ENCODE results near the gene HIGD1A. TPM values are rescaled to one million over a fixed set of nuclear protein-coding genes. Genes with fewer than 3 reads are reported as not detected.

Gene HIGD1A
- total and polyA plus RNA-seq, 2 of the 4 experiments (the other 2 are of a cell fraction) = 86.6 to 137 TPM

DNA sequence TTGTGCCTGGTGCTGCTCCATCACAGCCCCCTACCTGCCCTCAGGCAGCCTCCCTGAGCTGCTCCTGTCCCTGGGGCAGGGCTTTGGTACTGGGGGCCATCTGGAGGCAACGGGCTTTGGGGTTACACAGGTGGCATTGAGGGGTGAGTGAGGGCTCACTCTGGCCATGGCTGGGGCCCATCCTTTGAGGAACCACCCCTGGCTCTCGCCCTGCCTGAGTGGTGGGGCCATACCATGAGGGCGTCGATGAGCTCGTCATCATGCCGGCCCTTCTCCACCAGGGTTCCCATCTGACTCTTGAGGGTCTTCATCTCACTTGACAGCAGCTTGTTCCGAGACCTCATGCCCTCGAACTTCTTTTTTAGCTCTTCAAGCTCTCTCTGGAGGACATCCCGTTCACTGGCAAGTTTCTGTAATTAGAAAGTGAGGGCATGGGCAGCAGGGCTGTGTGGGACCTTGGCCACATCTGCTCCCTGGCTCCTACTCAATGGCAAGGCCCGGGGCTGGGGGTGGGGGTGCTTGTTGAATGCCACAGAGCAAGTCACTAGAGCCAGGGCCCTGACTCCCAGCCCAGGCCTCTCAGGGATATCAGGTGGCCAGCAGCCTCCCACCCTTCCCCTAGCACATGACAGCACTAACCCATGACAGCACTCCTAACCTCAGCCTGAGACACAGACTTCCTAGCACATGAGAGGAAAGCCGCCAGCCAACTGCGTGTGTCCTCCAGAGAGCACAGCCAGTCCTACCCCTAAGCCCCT is 64.7 kb downstream of the HIGD1A start (continued):
- TF ChIP-seq FOS (IDR thresholded peaks at IDR 0.05; ENCODE audit: low read depth, low read length) = no peak

DNA sequence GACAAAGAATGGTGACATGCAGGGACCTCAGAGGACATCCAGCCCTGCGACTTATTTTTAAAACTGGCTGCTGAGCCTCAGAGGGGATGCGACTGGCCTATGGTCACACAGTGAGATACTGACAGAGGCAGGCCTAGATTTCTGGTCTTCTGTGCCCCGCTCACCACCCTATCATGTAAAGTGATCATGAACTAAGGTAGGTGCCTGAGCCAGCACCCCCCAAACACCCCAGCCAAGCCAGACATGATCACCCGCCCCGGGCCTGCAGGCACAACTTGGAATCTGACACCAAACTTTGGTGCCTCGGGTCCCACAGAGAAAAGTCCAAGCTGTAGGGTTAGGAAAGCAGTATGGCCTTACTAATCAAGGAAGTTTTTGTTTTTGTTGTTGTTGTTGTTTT is 67.8 kb downstream of the HIGD1A start:
- Histone ChIP-seq H3K56ac (ENCODE audit: extremely low read depth, insufficient read depth, low read length) (no peak overlapping the region), H4K91ac (ENCODE audit: insufficient read depth, low read depth, low read length) (no peak overlapping the region), H2BK5ac (ENCODE audit: low read depth, low read length, poor library complexity, severe bottlenecking) (no peak overlapping the region), H2AK9ac (replicated peaks; ENCODE audit: low read depth, low read length, poor library complexity) (no peak overlapping the region), H2BK15ac (ENCODE audit: low read depth, low read length) (no peak overlapping the region), H4K5ac (ENCODE audit: low read depth, low read length) (no peak overlapping the region), H3K27ac (ENCODE audit: insufficient read depth, low read length) (no peak overlapping the region), H3K9me1 (ENCODE audit: insufficient read depth, low read length) (no peaks in the 10 kb centered on the region), H3K27me3 (ENCODE audit: control insufficient read depth, insufficient read depth, low read length) (peaks cover 45% of the 10 kb centered on the region), H3K4me2 (ENCODE audit: low read depth, low read length) (no peak overlapping the region), H2BK120ac (ENCODE audit: low read depth, low read length) (no peak overlapping the region), H3K9ac (ENCODE audit: low read depth, low read length) (no peak overlapping the region), H2AFZ (replicated peaks; ENCODE audit: low read length, poor library complexity) (no peak overlapping the region), H3K18ac (ENCODE audit: low read depth, low read length) (no peak overlapping the region), H2AK5ac (ENCODE audit: low read depth, low read length) (no peak overlapping the region), H4K20me1 (ENCODE audit: insufficient read depth, low read length) (no peaks in the 10 kb centered on the region), H3K4me1 (ENCODE audit: control insufficient read depth, insufficient read depth, low read length) (no peaks in the 10 kb centered on the region), H2BK20ac (ENCODE audit: low read depth, low read length) (no peak overlapping the region), H3K23ac (ENCODE audit: low read depth, low read length) (no peak overlapping the region), H3K36me3 (ENCODE audit: control insufficient read depth, insufficient read depth, low read length) (no peaks in the 10 kb centered on the region), H3K4me3 (ENCODE audit: insufficient read depth, low read depth, low read length) (no peak overlapping the region), H3K9me3 (ENCODE audit: control insufficient read depth, insufficient read depth, low read length) (no peaks in the 10 kb centered on the region), H3K79me1 (ENCODE audit: low read depth in 1 of 2, low read length in 2 of 2) (no peaks in the 10 kb centered on the region), H4K8ac (ENCODE audit: low read depth in 2 of 2, low read length in 2 of 2) (no peak overlapping the region), H3K4ac (ENCODE audit: low read depth, low read length) (no peak overlapping the region), H3K14ac (replicated peaks; ENCODE audit: low read depth, low read length) (no peak overlapping the region)
- ATAC-seq (ENCODE audit: low read depth) (no peak), DNase-seq (no peak)
- WGBS, 2 experiments (ENCODE audit: extremely low coverage in 2 of 2, insufficient read length in 1 of 2) = no CpG with 5 or more reads among the region's 6 CpGs
- in situ Hi-C loops (cut with MboI; ENCODE audit: low sequenced_read_pairs) (no loop called here), intact Hi-C loops (cut with micrococcal nuclease) (no loop called here), dilution Hi-C loops (cut with HindIII; ENCODE audit: low sequenced_read_pairs, unreplicated experiment) (no loop called here)
- POLR2A ChIA-PET (ENCODE audit: unreplicated experiment) = no interaction called here
- TF ChIP-seq RFX5 (IDR thresholded peaks at IDR 0.05; ENCODE audit: low read depth, low read length) (no peak), RCOR1 (IDR thresholded peaks at IDR 0.05; ENCODE audit: insufficient replicate concordance, low read length) (no peak), FOS (IDR thresholded peaks at IDR 0.05; ENCODE audit: low read depth, low read length) (no peak), BHLHE40 (IDR thresholded peaks at IDR 0.05; ENCODE audit: low read depth, low read length) (no peak), NFE2L2 (IDR thresholded peaks at IDR 0.05; ENCODE audit: low read depth, low read length) (no peak), POLR2A (IDR thresholded peaks at IDR 0.05; ENCODE audit: low read depth, low read length) (no peak), MAZ (IDR thresholded peaks at IDR 0.05; ENCODE audit: borderline replicate concordance, low read depth, low read length) (no peak), CEBPB (IDR thresholded peaks at IDR 0.05; ENCODE audit: low read depth, low read length) (no peak), SMC3 (IDR thresholded peaks at IDR 0.05; ENCODE audit: low read depth, low read length) (no peak), MAFK (IDR thresholded peaks at IDR 0.05; ENCODE audit: low read depth, low read length) (no peak)
- TF ChIP-seq, protein P1, sequence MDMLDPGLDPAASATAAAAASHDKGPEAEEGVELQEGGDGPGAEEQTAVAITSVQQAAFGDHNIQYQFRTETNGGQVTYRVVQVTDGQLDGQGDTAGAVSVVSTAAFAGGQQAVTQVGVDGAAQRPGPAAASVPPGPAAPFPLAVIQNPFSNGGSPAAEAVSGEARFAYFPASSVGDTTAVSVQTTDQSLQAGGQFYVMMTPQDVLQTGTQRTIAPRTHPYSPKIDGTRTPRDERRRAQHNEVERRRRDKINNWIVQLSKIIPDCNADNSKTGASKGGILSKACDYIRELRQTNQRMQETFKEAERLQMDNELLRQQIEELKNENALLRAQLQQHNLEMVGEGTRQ (IDR thresholded peaks at IDR 0.05; ENCODE audit: low read depth, low read length) = no peak
- TF ChIP-seq, protein P2, sequence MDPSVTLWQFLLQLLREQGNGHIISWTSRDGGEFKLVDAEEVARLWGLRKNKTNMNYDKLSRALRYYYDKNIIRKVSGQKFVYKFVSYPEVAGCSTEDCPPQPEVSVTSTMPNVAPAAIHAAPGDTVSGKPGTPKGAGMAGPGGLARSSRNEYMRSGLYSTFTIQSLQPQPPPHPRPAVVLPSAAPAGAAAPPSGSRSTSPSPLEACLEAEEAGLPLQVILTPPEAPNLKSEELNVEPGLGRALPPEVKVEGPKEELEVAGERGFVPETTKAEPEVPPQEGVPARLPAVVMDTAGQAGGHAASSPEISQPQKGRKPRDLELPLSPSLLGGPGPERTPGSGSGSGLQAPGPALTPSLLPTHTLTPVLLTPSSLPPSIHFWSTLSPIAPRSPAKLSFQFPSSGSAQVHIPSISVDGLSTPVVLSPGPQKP (IDR thresholded peaks at IDR 0.05; ENCODE audit: borderline replicate concordance, low read depth, low read length) = no peak
- TF ChIP-seq, protein P3, sequence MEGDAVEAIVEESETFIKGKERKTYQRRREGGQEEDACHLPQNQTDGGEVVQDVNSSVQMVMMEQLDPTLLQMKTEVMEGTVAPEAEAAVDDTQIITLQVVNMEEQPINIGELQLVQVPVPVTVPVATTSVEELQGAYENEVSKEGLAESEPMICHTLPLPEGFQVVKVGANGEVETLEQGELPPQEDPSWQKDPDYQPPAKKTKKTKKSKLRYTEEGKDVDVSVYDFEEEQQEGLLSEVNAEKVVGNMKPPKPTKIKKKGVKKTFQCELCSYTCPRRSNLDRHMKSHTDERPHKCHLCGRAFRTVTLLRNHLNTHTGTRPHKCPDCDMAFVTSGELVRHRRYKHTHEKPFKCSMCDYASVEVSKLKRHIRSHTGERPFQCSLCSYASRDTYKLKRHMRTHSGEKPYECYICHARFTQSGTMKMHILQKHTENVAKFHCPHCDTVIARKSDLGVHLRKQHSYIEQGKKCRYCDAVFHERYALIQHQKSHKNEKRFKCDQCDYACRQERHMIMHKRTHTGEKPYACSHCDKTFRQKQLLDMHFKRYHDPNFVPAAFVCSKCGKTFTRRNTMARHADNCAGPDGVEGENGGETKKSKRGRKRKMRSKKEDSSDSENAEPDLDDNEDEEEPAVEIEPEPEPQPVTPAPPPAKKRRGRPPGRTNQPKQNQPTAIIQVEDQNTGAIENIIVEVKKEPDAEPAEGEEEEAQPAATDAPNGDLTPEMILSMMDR (conservative IDR thresholded peaks at IDR 0.05; ENCODE audit: low read depth, low read length) = no peak
- no TSS peak for BruUV-seq (replicated peaks)
- CTCF ChIA-PET = no interaction called here

Data from IMR-90 (cell line).